Stomach (tissue), 4 donors: ENCODE measurements around the gene CAPRIN1.

Source experiments
- CTCF ChIP-seq, 7 experiments: fragments of 450-650 bp in 4 of 7; fragments of 200-600 bp in 3 of 7; sonication (generic) in 3 of 7; IDR thresholded peaks; one replicate each; pipeline ENCODE4 v1.5.1; 2016 to 2019; ENCODE audit warnings: antibody characterized with exemption in 7 of 7, control low read depth in 2 of 7, mild to moderate bottlenecking in 1 of 7
- EP300 ChIP-seq: sonication (generic); formaldehyde crosslinking; IDR thresholded peaks from one replicate; pipeline ENCODE4 v1.6.1; 2017; ENCODE audit warnings: antibody characterized with exemption
- POLR2A ChIP-seq, 4 donors: fragments of 450-650 bp; IDR thresholded peaks; one replicate each; pipeline ENCODE4 v1.6.1; 2016; ENCODE audit warnings: antibody characterized with exemption in 4 of 4, control low read depth in 2 of 4, mild to moderate bottlenecking in 1 of 4, moderate library complexity in 1 of 4
- POLR2AphosphoS5 ChIP-seq, 3 donors: sonication (generic); formaldehyde crosslinking; IDR thresholded peaks; one replicate each; pipeline ENCODE4 v1.6.1; 2016; ENCODE audit warnings: antibody characterized with exemption in 3 of 3

- TF ChIP-seq CTCF (IDR thresholded peaks at IDR 0.05) (no peak), EP300 (no peak), POLR2A (IDR thresholded peaks at IDR 0.05) (no peak), POLR2AphosphoS5 (IDR thresholded peaks at IDR 0.05) (no peak)
Observed at GRCh38 chr11:34033399-34033798, 18.1 kb upstream of the CAPRIN1 start.
